SIG-M5 treated with dmso at 0.1 percent for 504 hours (cell line): ENCODE results near the gene DENND6A.
"Not testable (repeated sequence)": the region's sequence is repeated elsewhere in the genome, so short reads cannot be mapped to it uniquely, and the experiment has no call there.

Experiments
- DNase-seq: peaks from one replicate; lab custom pipeline; 2025; ENCODE audit not compliant: unreplicated experiment; lab: John Stamatoyannopoulos, UW

The DENND6A gene

DNA sequence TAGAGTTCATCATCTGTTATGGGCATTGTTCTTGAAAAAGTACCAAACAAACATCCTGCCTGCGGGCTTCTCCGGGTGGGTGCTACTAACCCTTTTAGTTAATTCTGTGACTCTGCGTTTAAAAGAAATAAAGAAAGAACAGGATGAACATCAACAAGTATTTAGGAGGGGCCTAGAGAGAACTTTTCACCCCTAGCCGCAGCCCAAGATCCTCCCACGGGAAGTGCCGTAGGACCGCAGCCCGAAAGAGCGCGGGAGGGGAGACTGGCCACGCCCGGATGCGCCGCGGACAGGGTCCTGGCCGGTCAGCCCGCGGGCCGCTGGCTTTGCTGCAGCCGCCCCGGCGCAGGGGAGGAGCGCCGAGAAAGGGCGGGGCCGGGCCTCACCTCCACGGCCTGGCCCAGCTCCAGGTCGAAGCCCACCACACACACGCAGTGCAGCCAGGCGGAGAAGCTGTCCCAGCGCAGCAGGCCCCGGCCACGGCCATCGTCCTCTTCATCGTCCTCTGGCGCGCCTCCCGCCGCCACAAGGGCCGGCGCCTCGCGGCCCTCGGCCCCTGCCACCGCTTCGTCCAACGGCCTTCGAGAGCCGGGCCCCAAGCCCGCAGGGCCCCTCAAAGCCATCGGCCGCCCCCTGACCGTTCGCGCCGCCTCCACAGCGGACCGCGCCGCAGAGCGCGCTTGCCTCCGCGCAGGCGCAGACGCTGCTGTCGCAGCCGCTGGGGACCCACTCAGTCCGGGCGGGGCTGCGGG lies at the start of gene DENND6A:
Gene DENND6A, minus strand, starts transcription at position 682 of the 752 bp plus-strand sequence. Its CDS starts 59 bp downstream, at position 623.
- DNase-seq = peak; percentile 96

GRCh38 chr3:57740027-57740426 lies 47.1 kb upstream of the DENND6A start:
- no peak for DNase-seq

- DNase-seq = no peak
Observed at GRCh38 chr3:57738391-57738790, 45.5 kb upstream of the DENND6A start.

DNA sequence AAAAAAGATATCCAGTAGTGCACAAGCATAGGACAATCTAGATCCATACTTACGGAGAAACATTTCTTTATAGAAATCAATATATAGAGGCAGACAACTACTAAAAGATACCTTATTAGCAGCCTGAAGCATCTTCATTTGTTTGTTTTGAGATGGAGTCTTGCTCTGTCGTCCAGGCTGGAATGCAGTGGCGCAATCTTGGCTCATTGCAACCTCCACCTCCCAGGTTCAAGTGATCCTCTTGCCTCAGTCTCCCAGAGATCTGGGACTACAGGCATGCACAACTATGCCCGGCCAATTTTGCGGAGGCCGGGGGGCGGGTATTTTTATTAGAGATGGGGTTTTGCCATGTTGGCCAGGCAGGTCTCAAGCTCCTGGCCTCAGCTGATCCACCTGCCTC lies 45.0 kb upstream of the DENND6A start:
- no peak for DNase-seq

- no peak for DNase-seq
Observed at GRCh38 chr3:57735405-57735804, 42.5 kb upstream of the DENND6A start.

GRCh38 chr3:57733790-57734189 lies 40.9 kb upstream of the DENND6A start:
- DNase-seq = no peak

DNA sequence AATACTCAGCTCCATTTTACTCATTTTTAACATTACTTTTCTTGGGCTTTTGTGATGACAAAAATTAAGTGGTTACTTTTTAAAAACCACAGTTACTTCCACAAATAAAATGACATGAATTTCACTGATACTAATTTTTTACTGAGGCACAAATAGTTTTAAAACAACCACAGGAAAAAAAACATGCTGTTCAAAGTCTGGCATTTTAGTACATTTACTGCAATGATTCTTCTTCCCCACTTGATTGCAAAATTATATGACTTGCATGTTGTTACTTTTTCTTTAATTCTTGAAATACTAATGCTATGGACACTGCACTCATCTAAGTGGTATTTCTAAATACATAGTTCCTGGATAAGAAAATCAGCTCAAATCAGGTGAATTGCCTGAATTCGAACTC lies 38.4 kb upstream of the DENND6A start:
- no peak for DNase-seq

GRCh38 chr3:57730682-57731081 lies 37.8 kb upstream of the DENND6A start:
- DNase-seq = no peak

- DNase-seq = peak; percentile 84
Observed at GRCh38 chr3:57729334-57730045, 36.6 kb upstream of the DENND6A start.

- no peak for DNase-seq
Observed at GRCh38 chr3:57727106-57727505, 34.2 kb upstream of the DENND6A start.

GRCh38 chr3:57726397-57726796 lies 33.5 kb upstream of the DENND6A start:
- DNase-seq = no peak

DNA sequence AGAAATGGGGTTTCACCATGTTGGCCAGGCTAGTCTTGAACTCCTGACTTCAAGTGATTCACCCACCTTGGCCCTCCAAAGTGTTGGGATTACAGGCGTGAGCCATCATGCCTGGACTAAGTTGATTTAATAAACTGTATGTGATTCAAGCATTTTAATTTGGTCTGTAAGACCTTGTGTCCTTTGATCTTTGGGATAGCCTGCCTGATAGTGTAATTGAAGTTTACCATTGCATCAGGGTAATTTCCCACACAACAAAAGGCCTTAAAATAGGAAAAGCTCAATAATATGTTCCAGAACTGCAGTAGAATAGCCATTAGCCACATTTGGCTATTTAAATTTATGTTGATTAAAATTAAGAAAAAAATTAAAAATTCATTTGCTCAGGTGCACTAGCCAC lies 25.2 kb upstream of the DENND6A start:
- no peak for DNase-seq

GRCh38 chr3:57717205-57717868 lies 24.5 kb upstream of the DENND6A start:
- DNase-seq = no peak

GRCh38 chr3:57715686-57716085 lies 22.8 kb upstream of the DENND6A start:
- DNase-seq = no peak

- DNase-seq = no peak
Observed at GRCh38 chr3:57709559-57709958, 16.7 kb upstream of the DENND6A start.

DNA sequence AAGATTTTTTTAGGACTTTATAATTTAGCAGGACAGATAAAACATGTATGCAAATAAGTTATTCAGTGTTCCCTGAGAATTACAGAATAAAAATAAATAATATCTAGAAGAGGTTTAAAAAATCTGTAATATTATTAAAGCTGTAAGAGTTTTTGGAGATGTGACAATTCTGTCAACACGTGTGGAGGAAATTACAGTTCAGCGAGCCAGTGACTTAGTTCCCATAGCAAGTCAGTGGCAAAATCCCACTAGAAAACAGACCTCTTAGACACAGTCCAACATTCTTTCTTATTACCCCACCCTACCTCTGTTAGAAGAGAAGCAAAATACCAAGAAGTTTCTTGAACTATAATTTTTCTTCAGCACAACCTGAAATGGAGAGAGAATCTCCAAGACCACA lies 16.2 kb upstream of the DENND6A start:
- no peak for DNase-seq

GRCh38 chr3:57706462-57706861 lies 13.6 kb upstream of the DENND6A start:
- peak; percentile 79 for DNase-seq

DNA sequence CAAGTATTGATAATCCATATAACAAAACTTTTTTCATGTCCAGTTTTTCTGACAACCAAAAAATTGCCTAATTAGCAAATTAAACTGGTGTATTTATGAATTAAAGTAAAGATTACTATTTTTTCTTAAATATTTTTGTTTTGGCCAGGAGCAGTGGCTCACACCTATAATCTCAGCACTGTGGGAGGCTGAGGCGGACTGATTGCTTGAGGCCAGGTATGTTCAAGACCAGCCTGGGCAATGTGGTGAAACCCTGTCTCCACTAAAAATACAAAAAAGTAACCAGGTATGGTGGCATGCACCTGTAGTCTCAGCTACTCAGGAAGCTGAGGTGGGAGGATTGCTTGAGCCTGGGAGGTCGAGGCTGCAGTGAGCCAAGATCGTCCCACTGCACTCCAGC lies 12.5 kb upstream of the DENND6A start:
- not testable (repeated sequence) for DNase-seq

DNA sequence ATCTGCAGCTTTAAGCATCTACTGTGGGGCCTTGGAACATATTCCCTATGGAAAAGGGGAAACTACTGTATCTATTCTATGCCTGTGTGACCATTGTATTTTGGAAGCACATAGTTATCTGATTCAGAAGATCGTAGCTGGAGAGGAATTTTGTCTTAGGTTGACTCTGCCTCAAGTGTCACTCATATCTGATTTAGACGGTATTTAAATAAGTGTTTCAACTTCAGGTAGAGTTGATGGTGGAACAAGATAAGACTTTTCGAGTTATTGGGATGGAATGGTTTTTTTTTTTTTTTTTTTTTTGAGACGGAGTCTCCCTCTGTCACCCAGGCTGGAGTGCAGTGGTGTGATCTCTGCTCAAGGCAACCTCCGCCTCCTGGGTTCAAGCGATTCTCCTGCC lies 8.9 kb upstream of the DENND6A start:
- no peak for DNase-seq

DNA sequence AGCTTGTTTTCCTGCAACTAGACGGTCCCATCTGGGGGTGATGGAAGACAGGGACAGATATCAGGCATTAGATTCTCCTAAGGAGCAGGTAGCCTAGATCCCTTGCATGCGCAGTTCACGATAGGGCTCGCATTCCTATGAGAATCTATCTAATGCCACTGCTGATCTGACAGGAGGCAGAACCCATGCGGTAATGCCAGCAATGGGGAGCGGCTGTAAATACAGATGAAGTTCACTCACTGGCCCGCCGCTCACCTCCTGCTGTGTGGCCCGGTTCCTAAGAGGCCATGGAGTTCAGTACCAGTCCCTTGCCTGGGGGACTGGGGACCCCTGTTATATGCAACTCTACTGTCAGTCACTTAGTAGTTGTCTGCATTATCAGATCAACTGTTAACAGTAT lies 7.9 kb upstream of the DENND6A start:
- DNase-seq = no peak

DNA sequence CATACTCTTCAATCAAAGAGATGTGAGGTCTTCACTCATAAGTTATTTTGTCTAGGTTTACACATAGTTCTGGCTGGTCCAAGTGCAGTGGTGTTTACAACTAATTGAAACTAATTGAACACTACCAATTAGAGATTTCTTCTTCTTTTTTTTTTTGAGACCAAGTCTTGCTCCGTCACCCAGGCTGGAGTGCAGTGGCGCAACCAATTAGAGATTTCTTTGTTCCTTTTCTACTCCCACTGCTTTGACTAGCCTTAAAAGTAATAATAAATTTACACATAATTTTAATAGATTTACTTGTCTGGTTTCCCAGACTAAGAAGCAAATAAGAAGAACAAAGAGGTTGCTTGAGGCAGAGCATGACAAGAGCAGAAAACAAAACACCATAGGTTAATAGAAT lies 6.7 kb upstream of the DENND6A start:
- no peak for DNase-seq

DNA sequence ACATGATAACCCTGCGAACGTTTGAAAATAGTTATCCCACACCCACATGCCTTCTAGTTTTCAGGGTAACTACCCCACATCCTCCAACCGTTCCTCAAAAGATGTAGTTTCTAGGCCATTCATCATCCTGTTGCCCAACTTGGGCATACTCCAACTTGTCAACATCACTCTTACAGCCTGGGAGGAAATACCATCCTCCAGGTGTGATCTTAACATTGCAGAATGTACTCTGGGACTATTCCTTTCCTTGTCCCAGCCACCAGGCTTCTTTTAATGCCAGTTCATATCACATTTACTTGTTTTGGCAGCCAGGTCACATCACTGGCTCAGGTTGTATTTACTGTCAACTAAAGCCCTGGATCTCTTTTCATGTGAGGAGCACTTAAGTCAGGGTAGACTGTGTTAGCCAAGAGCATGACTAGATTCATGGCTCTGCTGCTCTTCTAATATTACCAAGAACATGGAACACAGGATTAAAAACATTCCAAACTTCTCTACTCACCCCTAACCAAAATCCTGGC lies 4.0 kb upstream of the DENND6A start:
- DNase-seq = peak; percentile 27
